Measurements from ENCODE around the gene TTC29.
"Not testable (repeated sequence)": the region's sequence is repeated elsewhere in the genome, so short reads cannot be mapped to it uniquely, and the experiment has no call there.

Gene TTC29

GRCh38 chr4:146674829-146675570, 270.7 kb downstream of the TTC29 start:
- DNase-seq: no peak

- DNase-seq: not testable (repeated sequence)
Measured at GRCh38 chr4:146663968-146664311, 281.7 kb downstream of the TTC29 start.

GRCh38 chr4:146661367-146661766, 284.3 kb downstream of the TTC29 start:
- no peak for DNase-seq
